Memory B cell (primary cell): ENCODE measurements around the gene TRPV5.
"Not testable (repeated sequence)": the region's sequence is repeated elsewhere in the genome, so short reads cannot be mapped to it uniquely, and the experiment has no call there.

Source experiments
- ATAC-seq: fragments of 150-1000 bp; cut with Tn5 transposase; 2 replicates; pipeline ENCODE4 v1.10.0; 2021; ENCODE audit warnings: low read depth, mild to moderate bottlenecking, moderate library complexity
- DNase-seq, 2 donors: peaks; one replicate each; pipeline ENCODE4 v3.0.0; 2022; ENCODE audit warnings: low spot score in 2 of 2
- H3K27ac Mint-ChIP-seq: one replicate; pipeline ENCODE4 v1.8.0; 2022; ENCODE audit warnings: mild to moderate bottlenecking, moderate library complexity, mixed read lengths
- H3K27me3 Mint-ChIP-seq: one replicate; pipeline ENCODE4 v1.8.0; 2022; ENCODE audit warnings: mixed read lengths
- H3K36me3 Mint-ChIP-seq: one replicate; pipeline ENCODE4 v1.8.0; 2022; ENCODE audit warnings: mild to moderate bottlenecking, mixed read lengths
- H3K4me1 Mint-ChIP-seq: one replicate; pipeline ENCODE4 v1.8.0; 2022; ENCODE audit warnings: mixed read lengths
- H3K4me3 Mint-ChIP-seq: one replicate; pipeline ENCODE4 v1.8.0; 2022; ENCODE audit warnings: mild to moderate bottlenecking, moderate library complexity, mixed read lengths
- H3K9me3 Mint-ChIP-seq: one replicate; pipeline ENCODE4 v1.8.0; 2022; ENCODE audit warnings: mixed read lengths

TRPV5 gene

DNA sequence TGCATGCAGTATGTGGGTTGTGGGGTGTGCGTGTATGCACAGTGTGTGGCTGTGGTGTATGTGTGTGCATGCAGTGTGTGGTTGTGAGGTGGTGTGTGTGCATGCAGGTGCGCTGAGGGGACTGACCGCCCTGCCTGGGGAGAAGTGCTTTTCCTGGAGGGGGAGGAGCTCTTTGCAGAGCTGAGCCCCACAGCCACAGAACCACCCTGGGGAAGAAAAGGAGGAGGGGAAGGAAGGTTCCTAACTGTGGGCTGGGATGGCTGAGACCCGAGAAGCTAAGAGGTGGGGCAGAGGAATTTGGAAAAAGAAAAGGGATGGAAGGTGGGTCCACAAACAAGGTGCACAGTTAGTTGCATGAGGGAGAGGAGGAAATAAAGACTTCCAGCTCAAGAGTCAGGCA lies at the start of gene TRPV5:
TRPV5 (minus strand) TSS at position 123 of the 400 bp plus-strand sequence. CDS start 287 bp downstream, outside the sequence.
- ATAC-seq (no peak), DNase-seq (no peak)
- H3K9me3 Mint-ChIP-seq = no peaks in the 10 kb centered on the region
- peaks cover 10% of the 10 kb centered on the region for H3K27me3 Mint-ChIP-seq
- H3K27ac Mint-ChIP-seq = no peak within 1 kb of the TSS
- peaks cover 1% of the 10 kb centered on the region for H3K36me3 Mint-ChIP-seq
- H3K4me1 Mint-ChIP-seq = peaks cover 3% of the 10 kb centered on the region
- no peak within 1 kb of the TSS for H3K4me3 Mint-ChIP-seq

- H3K4me3 Mint-ChIP-seq, H3K9me3 Mint-ChIP-seq, DNase-seq, H3K27ac Mint-ChIP-seq, H3K4me1 Mint-ChIP-seq, H3K36me3 Mint-ChIP-seq, ATAC-seq, H3K27me3 Mint-ChIP-seq: not testable (repeated sequence)
Measured at GRCh38 chr7:142978402-142978801, 44.9 kb upstream of the TRPV5 start.

DNA sequence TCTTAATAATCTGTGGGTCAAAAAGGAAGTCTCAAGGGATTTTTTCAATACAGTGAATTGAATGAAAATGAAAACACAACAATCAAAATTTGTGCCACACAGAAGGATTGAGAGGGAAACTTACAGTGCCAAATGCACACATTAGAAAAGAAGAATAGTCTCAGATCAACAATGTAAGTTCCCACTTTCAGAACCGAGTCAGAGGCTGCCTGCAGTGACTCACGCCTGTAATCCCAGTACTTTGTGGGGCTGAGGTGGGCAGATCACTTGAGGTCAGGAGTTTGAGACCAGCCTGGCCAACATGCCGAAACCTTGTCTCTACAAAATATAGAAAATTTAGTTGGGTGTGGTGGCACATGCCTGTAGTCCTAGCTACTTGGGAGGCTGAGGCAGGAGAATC lies 41.1 kb upstream of the TRPV5 start:
- no peak for ATAC-seq
- no peak for DNase-seq
- Mint-ChIP-seq H3K9me3 (peaks cover 2% of the 10 kb centered on the region), H3K27ac (no peak overlapping the region), H3K27me3 (peaks cover 5% of the 10 kb centered on the region), H3K4me1 (no peaks in the 10 kb centered on the region), H3K36me3 (no peaks in the 10 kb centered on the region), H3K4me3 (no peak overlapping the region)

DNA sequence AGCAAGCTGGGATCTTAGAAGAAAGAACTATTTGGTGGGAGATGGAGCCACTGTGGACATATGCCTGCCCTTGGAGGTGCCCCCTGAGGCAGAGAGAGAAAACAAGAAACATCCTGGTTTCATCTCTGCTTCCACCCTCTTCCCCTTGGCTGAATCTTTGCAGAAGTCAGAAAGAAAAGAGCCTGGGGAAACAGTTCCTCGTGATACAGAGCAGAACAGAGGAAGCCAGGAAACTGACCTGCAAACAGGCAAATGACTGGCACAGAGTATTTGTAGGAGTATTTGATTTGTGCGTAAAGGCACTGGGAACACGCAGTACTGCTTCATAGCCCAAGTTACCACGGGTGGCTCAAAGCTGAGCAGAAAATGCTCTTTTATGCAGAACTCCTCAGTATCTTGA lies 35.6 kb upstream of the TRPV5 start:
- H3K4me1 Mint-ChIP-seq = no peaks in the 10 kb centered on the region
- H3K9me3 Mint-ChIP-seq = no peaks in the 10 kb centered on the region
- H3K4me3 Mint-ChIP-seq = no peak overlapping the region
- H3K27ac Mint-ChIP-seq = no peak overlapping the region
- H3K36me3 Mint-ChIP-seq = no peaks in the 10 kb centered on the region
- DNase-seq (no peak), ATAC-seq (no peak)
- H3K27me3 Mint-ChIP-seq = peaks cover 18% of the 10 kb centered on the region

- Mint-ChIP-seq H3K4me3 (no peak overlapping the region), H3K27me3 (peaks cover 22% of the 10 kb centered on the region)
- no peak for ATAC-seq
Measured at GRCh38 chr7:142968229-142968628, 34.7 kb upstream of the TRPV5 start.

DNA sequence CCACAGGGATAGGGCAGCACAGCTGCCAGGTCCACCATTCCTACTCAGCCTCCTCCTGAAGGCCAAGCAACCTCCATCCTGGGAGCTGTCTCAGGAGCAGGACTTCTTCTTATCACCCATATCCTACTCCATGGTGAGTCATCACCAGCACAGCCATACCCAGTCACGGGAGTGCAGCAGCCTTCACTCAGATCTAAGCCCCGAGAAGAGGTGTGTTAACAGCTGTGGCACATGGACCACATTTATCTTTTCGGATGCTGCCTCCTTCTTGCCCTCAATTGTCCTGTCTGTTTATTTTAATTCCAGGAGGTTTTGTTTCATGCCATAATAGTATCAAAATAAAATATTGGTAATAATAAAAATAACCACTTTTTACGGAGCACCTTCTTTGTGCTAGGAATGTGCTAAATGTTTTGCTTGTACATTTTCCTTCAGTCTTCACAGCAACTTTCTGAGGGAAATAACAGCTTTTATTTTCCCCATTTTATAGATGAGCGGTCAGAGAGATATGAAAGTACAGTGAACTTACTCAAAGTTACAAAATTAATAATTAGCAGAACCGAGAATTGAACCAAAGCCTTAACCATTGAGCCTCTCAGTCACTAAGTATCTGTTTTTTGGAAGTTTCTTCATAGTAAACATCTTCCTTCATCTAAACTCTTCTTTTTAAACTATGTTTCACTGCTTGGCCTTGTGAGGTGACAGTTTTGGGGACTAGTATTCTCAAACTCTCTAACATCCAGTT lies 31.1 kb upstream of the TRPV5 start:
- Mint-ChIP-seq H3K27me3 (peaks cover 27% of the 10 kb centered on the region), H3K4me3 (no peak overlapping the region), H3K27ac (no peak overlapping the region), H3K36me3 (no peaks in the 10 kb centered on the region), H3K4me1 (no peaks in the 10 kb centered on the region), H3K9me3 (no peaks in the 10 kb centered on the region)
- ATAC-seq (no peak), DNase-seq (no peak)

More at GRCh38 chr7:142968229-142968628, 34.7 kb upstream of the TRPV5 start:
- no peak for DNase-seq
- Mint-ChIP-seq H3K4me1 (no peaks in the 10 kb centered on the region), H3K36me3 (no peaks in the 10 kb centered on the region), H3K9me3 (no peaks in the 10 kb centered on the region), H3K27ac (no peak overlapping the region)

GRCh38 chr7:142963993-142964392 lies 30.4 kb upstream of the TRPV5 start:
- Mint-ChIP-seq H3K4me1 (no peaks in the 10 kb centered on the region), H3K4me3 (no peak overlapping the region), H3K9me3 (no peaks in the 10 kb centered on the region), H3K36me3 (no peaks in the 10 kb centered on the region), H3K27me3 (peaks cover 30% of the 10 kb centered on the region), H3K27ac (no peak overlapping the region)
- DNase-seq (no peak), ATAC-seq (no peak)

DNA sequence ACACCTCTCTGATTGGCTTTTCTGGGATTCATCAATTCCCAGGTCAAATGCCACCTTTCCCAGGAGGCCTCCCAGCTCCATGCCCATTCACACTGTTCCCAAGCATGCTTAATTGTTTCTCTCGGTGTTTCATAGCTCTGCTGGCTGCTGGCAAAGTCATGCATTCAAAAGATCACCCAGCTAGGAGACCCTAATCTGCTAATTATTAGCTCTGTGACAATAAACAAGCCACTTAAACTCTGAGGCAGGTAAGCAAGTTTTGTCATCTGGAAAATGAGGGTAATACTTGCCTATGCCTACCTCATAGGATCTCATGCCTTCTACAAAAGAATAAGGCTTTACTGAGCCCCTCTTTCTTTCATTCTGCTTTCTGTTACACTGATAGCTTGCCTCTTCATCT lies 29.4 kb upstream of the TRPV5 start:
- no peak overlapping the region for H3K27ac Mint-ChIP-seq
- no peaks in the 10 kb centered on the region for H3K4me1 Mint-ChIP-seq
- ATAC-seq = no peak
- DNase-seq = no peak
- H3K27me3 Mint-ChIP-seq = peaks cover 26% of the 10 kb centered on the region
- H3K4me3 Mint-ChIP-seq = no peak overlapping the region
- no peaks in the 10 kb centered on the region for H3K9me3 Mint-ChIP-seq
- no peaks in the 10 kb centered on the region for H3K36me3 Mint-ChIP-seq

DNA sequence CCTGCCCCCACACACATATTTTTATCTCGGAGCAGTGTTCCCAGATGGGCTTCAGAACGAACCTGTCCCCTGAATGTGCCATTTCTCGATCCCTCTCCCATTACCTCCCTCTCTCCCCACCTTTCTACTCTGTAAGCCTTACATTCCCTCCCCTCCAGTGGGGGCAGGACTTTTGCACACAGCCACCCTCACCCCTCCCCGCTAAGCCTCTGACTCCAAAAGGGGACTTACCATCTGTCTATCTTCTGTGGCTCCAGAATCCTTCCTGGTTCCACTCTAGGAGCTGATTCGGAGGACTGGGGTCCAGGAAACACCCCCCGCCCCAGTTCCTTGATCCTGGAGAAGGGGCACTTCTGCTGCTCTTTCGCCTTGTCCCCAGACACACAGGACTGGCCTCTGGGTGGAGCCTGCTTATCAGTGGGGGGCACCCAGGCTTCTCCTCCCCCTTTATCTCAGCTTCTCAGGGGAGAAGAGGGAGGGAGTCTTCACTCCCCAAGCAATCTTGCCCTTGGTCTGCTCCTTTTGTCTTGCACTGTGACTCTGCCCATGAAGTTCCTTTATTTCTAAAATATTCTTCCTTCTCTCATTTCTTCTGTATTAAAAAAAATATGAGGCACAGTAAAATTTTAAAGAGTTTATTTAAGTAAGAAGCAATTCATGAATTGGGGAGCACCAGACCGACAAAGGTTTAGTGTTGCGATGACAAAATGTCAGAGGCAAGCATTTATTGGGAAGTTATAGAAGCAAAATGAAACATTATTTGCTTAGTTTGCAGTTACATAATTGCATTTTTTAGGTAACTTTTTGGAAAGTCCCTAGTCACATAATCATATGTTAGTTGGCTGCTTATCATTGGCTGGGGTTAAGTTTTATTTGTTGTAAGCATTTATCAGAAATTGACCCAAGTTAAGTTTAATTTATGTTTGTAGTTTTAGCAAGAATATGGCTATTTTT lies 28.7 kb upstream of the TRPV5 start, which contains the start of gene KEL:
KEL (minus strand) TSS at position 391 of the 954 bp plus-strand sequence; CDS start at position 234, 157 bp downstream.
- H3K4me3 Mint-ChIP-seq = no peak within 1 kb of the TSS
- H3K36me3 Mint-ChIP-seq = no peaks in the 10 kb centered on the region
- no peaks in the 10 kb centered on the region for H3K4me1 Mint-ChIP-seq
- no peaks in the 10 kb centered on the region for H3K9me3 Mint-ChIP-seq
- H3K27me3 Mint-ChIP-seq = peaks cover 24% of the 10 kb centered on the region
- DNase-seq (no peak), ATAC-seq (no peak)
- no peak within 1 kb of the TSS for H3K27ac Mint-ChIP-seq

DNA sequence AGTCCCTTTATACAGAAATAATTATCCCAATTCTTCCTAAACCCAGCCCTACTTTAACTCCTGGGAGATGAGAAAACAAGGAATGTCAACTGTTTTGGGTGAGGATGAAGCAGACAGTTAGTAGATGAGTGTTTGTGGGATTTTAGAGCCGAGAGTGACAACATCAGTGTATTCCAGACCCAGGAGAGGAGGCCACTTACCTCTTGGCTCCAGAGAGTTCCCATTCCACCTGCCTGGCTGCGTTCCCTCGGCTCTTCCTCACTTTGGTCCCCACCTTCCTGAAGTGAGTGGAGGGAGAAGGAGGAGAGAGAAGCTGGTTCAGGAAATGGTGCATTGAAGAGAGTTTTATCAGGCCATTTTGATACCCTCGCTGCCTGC lies 28.0 kb upstream of the TRPV5 start:
- H3K9me3 Mint-ChIP-seq = peaks cover 2% of the 10 kb centered on the region
- H3K27me3 Mint-ChIP-seq = peaks cover 24% of the 10 kb centered on the region
- H3K4me3 Mint-ChIP-seq = no peak overlapping the region
- H3K36me3 Mint-ChIP-seq = no peaks in the 10 kb centered on the region
- peaks cover 3% of the 10 kb centered on the region for H3K4me1 Mint-ChIP-seq
- no peak overlapping the region for H3K27ac Mint-ChIP-seq
- ATAC-seq = no peak
- no peak for DNase-seq

- H3K4me1 Mint-ChIP-seq = peaks cover 3% of the 10 kb centered on the region
- ATAC-seq (no peak), DNase-seq (no peak)
- H3K36me3 Mint-ChIP-seq = peaks cover 2% of the 10 kb centered on the region
- H3K9me3 Mint-ChIP-seq = peaks cover 8% of the 10 kb centered on the region
- no peak overlapping the region for H3K27ac Mint-ChIP-seq
- peaks cover 24% of the 10 kb centered on the region for H3K27me3 Mint-ChIP-seq
- H3K4me3 Mint-ChIP-seq = no peak overlapping the region
Measured at GRCh38 chr7:142960955-142961512, 27.5 kb upstream of the TRPV5 start.

- Mint-ChIP-seq H3K36me3 (peaks cover 7% of the 10 kb centered on the region), H3K9me3 (peaks cover 16% of the 10 kb centered on the region), H3K27ac (no peak overlapping the region), H3K4me1 (peaks cover 3% of the 10 kb centered on the region), H3K4me3 (no peak overlapping the region), H3K27me3 (peaks cover 18% of the 10 kb centered on the region)
- ATAC-seq = no peak
- no peak for DNase-seq
Measured at GRCh38 chr7:142959202-142959601, 25.7 kb upstream of the TRPV5 start.

- no peak for ATAC-seq
Measured at GRCh38 chr7:142957723-142958122, 24.2 kb upstream of the TRPV5 start.

More at GRCh38 chr7:142957723-142958122, 24.2 kb upstream of the TRPV5 start:
- Mint-ChIP-seq H3K9me3 (peaks cover 20% of the 10 kb centered on the region), H3K4me1 (peaks cover 3% of the 10 kb centered on the region), H3K36me3 (peaks cover 7% of the 10 kb centered on the region), H3K27me3 (peaks cover 13% of the 10 kb centered on the region), H3K4me3 (no peak overlapping the region), H3K27ac (no peak overlapping the region)
- no peak for DNase-seq
